GM23338 (cell line): ENCODE results near the gene MRGPRF. TPM values are rescaled to one million over a fixed set of nuclear protein-coding genes. Genes with fewer than 3 reads are reported as not detected.

ENCODE experiments used
- ATAC-seq: fragments of 200-7000 bp; cut with Tn5 transposase; 3 replicates; pipeline ENCODE4 v1.9.1; 2020
- DNase-seq: peaks from one replicate; pipeline ENCODE4 v3.0.0-alpha.2; 2015; ENCODE audit warnings: low spot score
- H2AFZ ChIP-seq: fragments of 200-600 bp; sonication (generic); 2 replicates; pipeline ENCODE4 v1.8.0; 2016; ENCODE audit warnings: antibody characterized with exemption, mild to moderate bottlenecking, moderate library complexity
- H3F3A ChIP-seq: fragments of 200-600 bp; sonication (generic); replicated peaks from 2 replicates; pipeline ENCODE4 v1.8.0; 2017; ENCODE audit warnings: antibody characterized with exemption, mixed run types, low read depth
- H3K27ac ChIP-seq: fragments of 200-600 bp; sonication (generic); 2 replicates; pipeline ENCODE4 v1.6.1; 2016; ENCODE audit warnings: low read depth
- H3K27me3 ChIP-seq: fragments of 200-600 bp; sonication (generic); 2 replicates; pipeline ENCODE4 v1.8.0; 2016; ENCODE audit warnings: mild to moderate bottlenecking, mixed run types, moderate library complexity; ENCODE audit not compliant: insufficient read depth
- H3K36me3 ChIP-seq: fragments of 200-600 bp; sonication (generic); 2 replicates; pipeline ENCODE4 v1.8.0; 2016; ENCODE audit warnings: mild to moderate bottlenecking; ENCODE audit not compliant: insufficient read depth
- H3K4me1 ChIP-seq: fragments of 200-600 bp; sonication (generic); 2 replicates; pipeline ENCODE4 v1.8.0; 2016; ENCODE audit warnings: mild to moderate bottlenecking, moderate library complexity; ENCODE audit not compliant: insufficient read depth
- H3K4me2 ChIP-seq: fragments of 200-600 bp; sonication (generic); 2 replicates; pipeline ENCODE4 v1.7.1; 2017; ENCODE audit warnings: mixed run types
- H3K4me3 ChIP-seq: fragments of 200-600 bp; sonication (generic); 2 replicates; pipeline ENCODE4 v1.6.1; 2016; ENCODE audit warnings: mixed run types
- H3K79me2 ChIP-seq: fragments of 200-600 bp; sonication (generic); replicated peaks from 2 replicates; pipeline ENCODE4 v1.8.0; 2017; ENCODE audit warnings: mild to moderate bottlenecking; ENCODE audit not compliant: insufficient read depth
- H3K9me2 ChIP-seq: fragments of 200-600 bp; sonication (generic); 2 replicates; pipeline ENCODE4 v1.8.0; 2017; ENCODE audit not compliant: insufficient read depth
- H4K20me1 ChIP-seq: fragments of 200-600 bp; sonication (generic); replicated peaks from 2 replicates; pipeline ENCODE4 v1.8.0; 2017; ENCODE audit warnings: mild to moderate bottlenecking; ENCODE audit not compliant: insufficient read depth
- H3K27ac Mint-ChIP-seq: 2 replicates; pipeline ENCODE4 v1.8.0; 2020; ENCODE audit warnings: inconsistent platforms, mild to moderate bottlenecking, moderate library complexity, mixed read lengths
- H3K27me3 Mint-ChIP-seq: 3 replicates; pipeline ENCODE4 v1.8.0; 2022; ENCODE audit warnings: low read depth, mild to moderate bottlenecking, moderate library complexity, mixed read lengths, inconsistent platforms; ENCODE audit not compliant: insufficient read depth, poor library complexity
- H3K36me3 Mint-ChIP-seq: 3 replicates; pipeline ENCODE4 v1.8.0; 2021; ENCODE audit warnings: low read depth, mild to moderate bottlenecking, inconsistent platforms, moderate library complexity, mixed read lengths
- H3K4me1 Mint-ChIP-seq: 3 replicates; pipeline ENCODE4 v1.8.0; 2020; ENCODE audit warnings: mild to moderate bottlenecking, inconsistent platforms, mixed read lengths
- H3K4me3 Mint-ChIP-seq: 3 replicates; pipeline ENCODE4 v1.8.0; 2021; ENCODE audit warnings: moderate library complexity, mild to moderate bottlenecking, inconsistent platforms, mixed read lengths
- H3K9me3 Mint-ChIP-seq: 3 replicates; pipeline ENCODE4 v1.8.0; 2020; ENCODE audit warnings: moderate library complexity, mild to moderate bottlenecking, inconsistent platforms, mixed read lengths
- EZH2 ChIP-seq: fragments of 200-600 bp; sonication (generic); IDR thresholded peaks from one replicate; pipeline ENCODE4 v1.8.0; 2017; ENCODE audit warnings: antibody characterized with exemption, mild to moderate bottlenecking, low read depth; ENCODE audit not compliant: unreplicated experiment
- EZH2phosphoT487 ChIP-seq: fragments of 200-600 bp; sonication (generic); IDR thresholded peaks from one replicate; pipeline ENCODE4 v1.8.1; 2018; ENCODE audit warnings: antibody characterized with exemption; ENCODE audit not compliant: unreplicated experiment
- POLR2AphosphoS5 ChIP-seq: IDR thresholded peaks from 2 replicates; pipeline ENCODE4 v1.6.1; 2016; ENCODE audit warnings: antibody characterized with exemption, low read depth
- ZNF331 ChIP-seq: fragments of 250-450 bp; sonication (Bioruptor Pico); IDR thresholded peaks from 2 replicates; pipeline ENCODE4 v1.5.0; 2020; ENCODE audit warnings: low read depth, mild to moderate bottlenecking, moderate library complexity
- polyA plus RNA-seq: library from polyadenylated mRNA; unstranded; fragments of >200 nt; fragmentation: Nextera tagmentation; extraction: Ambion mirVana; gene quantifications from 2 replicates; pipeline ENCODE4 v1.2.1, GENCODE V29; 2016
- total RNA-seq: library from RNA; depleted of rRNA; stranded (reverse); fragments of >200 nt; shearing (Covaris generic); gene quantifications from 2 replicates; pipeline ENCODE4 v1.2.3, GENCODE V29; 2014
- TF ChIP-seq, protein P1 (sequence below): fragments of 250-450 bp; sonication (Bioruptor Pico); IDR thresholded peaks from 2 replicates; pipeline ENCODE4 v1.5.0; 2020; ENCODE audit warnings: mild to moderate bottlenecking, moderate library complexity
- TF ChIP-seq, protein P2 (sequence below), 2 experiments: fragments of 200-600 bp in 1 of 2; sonication (generic) in 1 of 2; conservative IDR thresholded peaks; 2 replicates each; pipeline versions ENCODE4 v1.5.1 to v1.6.1; 2016 to 2017; ENCODE audit warnings: antibody characterized with exemption in 2 of 2, low read depth in 2 of 2, mild to moderate bottlenecking in 2 of 2, moderate library complexity in 1 of 2

The MRGPRF gene
- total and polyA plus RNA-seq, 2 experiments from 2014 or later, result 3.3 to 9.0 TPM

GRCh38 chr11:69007975-69008381 lies 5.1 kb downstream of the MRGPRF start (continued):
- TF ChIP-seq, protein P1, sequence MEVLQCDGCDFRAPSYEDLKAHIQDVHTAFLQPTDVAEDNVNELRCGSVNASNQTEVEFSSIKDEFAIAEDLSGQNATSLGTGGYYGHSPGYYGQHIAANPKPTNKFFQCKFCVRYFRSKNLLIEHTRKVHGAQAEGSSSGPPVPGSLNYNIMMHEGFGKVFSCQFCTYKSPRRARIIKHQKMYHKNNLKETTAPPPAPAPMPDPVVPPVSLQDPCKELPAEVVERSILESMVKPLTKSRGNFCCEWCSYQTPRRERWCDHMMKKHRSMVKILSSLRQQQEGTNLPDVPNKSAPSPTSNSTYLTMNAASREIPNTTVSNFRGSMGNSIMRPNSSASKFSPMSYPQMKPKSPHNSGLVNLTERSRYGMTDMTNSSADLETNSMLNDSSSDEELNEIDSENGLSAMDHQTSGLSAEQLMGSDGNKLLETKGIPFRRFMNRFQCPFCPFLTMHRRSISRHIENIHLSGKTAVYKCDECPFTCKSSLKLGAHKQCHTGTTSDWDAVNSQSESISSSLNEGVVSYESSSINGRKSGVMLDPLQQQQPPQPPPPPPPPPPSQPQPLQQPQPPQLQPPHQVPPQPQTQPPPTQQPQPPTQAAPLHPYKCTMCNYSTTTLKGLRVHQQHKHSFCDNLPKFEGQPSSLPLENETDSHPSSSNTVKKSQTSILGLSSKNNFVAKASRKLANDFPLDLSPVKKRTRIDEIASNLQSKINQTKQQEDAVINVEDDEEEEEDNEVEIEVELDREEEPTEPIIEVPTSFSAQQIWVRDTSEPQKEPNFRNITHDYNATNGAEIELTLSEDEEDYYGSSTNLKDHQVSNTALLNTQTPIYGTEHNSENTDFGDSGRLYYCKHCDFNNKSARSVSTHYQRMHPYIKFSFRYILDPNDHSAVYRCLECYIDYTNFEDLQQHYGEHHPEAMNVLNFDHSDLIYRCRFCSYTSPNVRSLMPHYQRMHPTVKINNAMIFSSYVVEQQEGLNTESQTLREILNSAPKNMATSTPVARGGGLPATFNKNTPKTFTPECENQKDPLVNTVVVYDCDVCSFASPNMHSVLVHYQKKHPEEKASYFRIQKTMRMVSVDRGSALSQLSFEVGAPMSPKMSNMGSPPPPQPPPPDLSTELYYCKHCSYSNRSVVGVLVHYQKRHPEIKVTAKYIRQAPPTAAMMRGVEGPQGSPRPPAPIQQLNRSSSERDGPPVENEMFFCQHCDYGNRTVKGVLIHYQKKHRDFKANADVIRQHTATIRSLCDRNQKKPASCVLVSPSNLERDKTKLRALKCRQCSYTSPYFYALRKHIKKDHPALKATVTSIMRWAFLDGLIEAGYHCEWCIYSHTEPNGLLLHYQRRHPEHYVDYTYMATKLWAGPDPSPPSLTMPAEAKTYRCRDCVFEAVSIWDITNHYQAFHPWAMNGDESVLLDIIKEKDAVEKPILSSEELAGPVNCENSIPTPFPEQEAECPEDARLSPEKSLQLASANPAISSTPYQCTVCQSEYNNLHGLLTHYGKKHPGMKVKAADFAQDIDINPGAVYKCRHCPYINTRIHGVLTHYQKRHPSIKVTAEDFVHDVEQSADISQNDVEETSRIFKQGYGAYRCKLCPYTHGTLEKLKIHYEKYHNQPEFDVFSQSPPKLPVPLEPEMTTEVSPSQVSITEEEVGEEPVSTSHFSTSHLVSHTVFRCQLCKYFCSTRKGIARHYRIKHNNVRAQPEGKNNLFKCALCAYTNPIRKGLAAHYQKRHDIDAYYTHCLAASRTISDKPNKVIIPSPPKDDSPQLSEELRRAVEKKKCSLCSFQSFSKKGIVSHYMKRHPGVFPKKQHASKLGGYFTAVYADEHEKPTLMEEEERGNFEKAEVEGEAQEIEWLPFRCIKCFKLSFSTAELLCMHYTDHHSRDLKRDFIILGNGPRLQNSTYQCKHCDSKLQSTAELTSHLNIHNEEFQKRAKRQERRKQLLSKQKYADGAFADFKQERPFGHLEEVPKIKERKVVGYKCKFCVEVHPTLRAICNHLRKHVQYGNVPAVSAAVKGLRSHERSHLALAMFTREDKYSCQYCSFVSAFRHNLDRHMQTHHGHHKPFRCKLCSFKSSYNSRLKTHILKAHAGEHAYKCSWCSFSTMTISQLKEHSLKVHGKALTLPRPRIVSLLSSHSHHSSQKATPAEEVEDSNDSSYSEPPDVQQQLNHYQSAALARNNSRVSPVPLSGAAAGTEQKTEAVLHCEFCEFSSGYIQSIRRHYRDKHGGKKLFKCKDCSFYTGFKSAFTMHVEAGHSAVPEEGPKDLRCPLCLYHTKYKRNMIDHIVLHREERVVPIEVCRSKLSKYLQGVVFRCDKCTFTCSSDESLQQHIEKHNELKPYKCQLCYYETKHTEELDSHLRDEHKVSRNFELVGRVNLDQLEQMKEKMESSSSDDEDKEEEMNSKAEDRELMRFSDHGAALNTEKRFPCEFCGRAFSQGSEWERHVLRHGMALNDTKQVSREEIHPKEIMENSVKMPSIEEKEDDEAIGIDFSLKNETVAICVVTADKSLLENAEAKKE (CRISPR knock-in tag), result no peak
- TF ChIP-seq ZNF331 (CRISPR knock-in tag) (no peak), EZH2phosphoT487 (no peak), EZH2 (no peak)
- TF ChIP-seq, protein P2, sequence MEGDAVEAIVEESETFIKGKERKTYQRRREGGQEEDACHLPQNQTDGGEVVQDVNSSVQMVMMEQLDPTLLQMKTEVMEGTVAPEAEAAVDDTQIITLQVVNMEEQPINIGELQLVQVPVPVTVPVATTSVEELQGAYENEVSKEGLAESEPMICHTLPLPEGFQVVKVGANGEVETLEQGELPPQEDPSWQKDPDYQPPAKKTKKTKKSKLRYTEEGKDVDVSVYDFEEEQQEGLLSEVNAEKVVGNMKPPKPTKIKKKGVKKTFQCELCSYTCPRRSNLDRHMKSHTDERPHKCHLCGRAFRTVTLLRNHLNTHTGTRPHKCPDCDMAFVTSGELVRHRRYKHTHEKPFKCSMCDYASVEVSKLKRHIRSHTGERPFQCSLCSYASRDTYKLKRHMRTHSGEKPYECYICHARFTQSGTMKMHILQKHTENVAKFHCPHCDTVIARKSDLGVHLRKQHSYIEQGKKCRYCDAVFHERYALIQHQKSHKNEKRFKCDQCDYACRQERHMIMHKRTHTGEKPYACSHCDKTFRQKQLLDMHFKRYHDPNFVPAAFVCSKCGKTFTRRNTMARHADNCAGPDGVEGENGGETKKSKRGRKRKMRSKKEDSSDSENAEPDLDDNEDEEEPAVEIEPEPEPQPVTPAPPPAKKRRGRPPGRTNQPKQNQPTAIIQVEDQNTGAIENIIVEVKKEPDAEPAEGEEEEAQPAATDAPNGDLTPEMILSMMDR (conservative IDR thresholded peaks at IDR 0.05; ENCODE audit: low read depth in 2 of 2), result no peak

DNA sequence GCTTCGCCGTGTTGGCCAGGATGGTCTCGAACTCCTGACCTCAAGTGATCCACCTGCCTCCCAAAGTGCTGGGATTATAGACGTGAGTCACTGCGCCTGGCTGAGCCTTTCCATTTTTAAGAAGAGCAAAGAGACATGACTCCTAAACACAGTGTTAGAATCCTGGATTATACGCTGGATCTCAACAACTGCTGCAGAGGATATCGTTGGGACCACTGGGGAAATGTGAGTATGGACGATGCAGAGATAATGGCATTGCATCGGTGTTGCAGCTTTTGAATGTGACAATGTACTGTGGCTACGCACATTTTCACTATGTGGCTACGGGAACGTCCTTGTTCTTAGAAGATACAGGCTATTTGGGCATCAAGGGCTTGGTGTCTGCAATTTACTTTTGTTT lies 6.2 kb downstream of the MRGPRF start:
- H2AFZ ChIP-seq, result no peak overlapping the region
- no peaks in the 10 kb centered on the region for H3K9me3 Mint-ChIP-seq
- H3K36me3 Mint-ChIP-seq, result peaks cover 3% of the 10 kb centered on the region; the same call in 2 of the 3 replicates
- ATAC-seq (no peak), DNase-seq (no peak)
- peaks cover 12% of the 10 kb centered on the region for H3K27me3 Mint-ChIP-seq
- H3K27ac ChIP-seq, result no peak overlapping the region
- no peak overlapping the region for H3K4me3 Mint-ChIP-seq
- no peaks in the 10 kb centered on the region for H3K36me3 ChIP-seq
- peaks cover 10% of the 10 kb centered on the region for H3K4me1 Mint-ChIP-seq
- no peaks in the 10 kb centered on the region for H3K79me2 ChIP-seq
- no peaks in the 10 kb centered on the region for H3F3A ChIP-seq
- H4K20me1 ChIP-seq, result no peaks in the 10 kb centered on the region
- H3K9me2 ChIP-seq, result no peaks in the 10 kb centered on the region
- H3K4me3 ChIP-seq, result no peak overlapping the region
- H3K27ac Mint-ChIP-seq, result no peak overlapping the region
- peaks cover 8% of the 10 kb centered on the region for H3K4me1 ChIP-seq
- H3K27me3 ChIP-seq, result no peaks in the 10 kb centered on the region
- no peak overlapping the region for H3K4me2 ChIP-seq
- no peak for TF ChIP-seq POLR2AphosphoS5
